ENCODE data around the gene IL1RAPL2.
"Not testable (repeated sequence)": the region's sequence is repeated elsewhere in the genome, so short reads cannot be mapped to it uniquely, and the experiment has no call there.

IL1RAPL2 gene

DNA sequence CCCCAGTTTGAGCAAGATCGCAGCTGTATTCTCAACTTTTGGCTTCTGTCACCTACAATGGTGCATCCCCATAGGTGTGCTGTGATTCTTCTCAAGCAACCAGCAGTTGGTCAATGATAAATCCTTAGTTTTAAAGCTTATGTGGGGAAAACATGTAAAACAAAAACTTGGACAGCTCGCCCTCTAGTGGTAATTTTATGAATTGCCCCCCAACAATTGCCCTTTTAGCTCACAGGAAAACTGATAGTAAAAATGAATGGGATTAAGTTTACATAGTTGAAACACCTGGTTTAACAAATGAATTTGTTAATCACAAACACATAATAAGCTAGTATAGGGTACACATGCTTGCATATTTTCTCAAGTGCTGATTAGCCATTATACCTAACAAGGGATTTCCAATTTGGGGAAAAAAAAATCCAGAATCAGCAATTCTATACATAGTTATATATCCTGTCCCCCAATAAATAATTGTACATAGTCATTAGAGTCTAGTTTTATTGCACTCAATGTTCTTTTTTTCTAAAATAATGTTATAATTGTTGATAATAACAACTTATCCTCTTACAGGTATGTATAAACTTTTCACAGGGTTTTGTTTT is 624.4 kb downstream of the IL1RAPL2 start:
- DNase-seq = no peak

- DNase-seq = no peak
Measured at GRCh38 chrX:105191878-105192277, 625.9 kb downstream of the IL1RAPL2 start.

- no peak for DNase-seq
Measured at GRCh38 chrX:105209406-105209805, 643.4 kb downstream of the IL1RAPL2 start.

DNA sequence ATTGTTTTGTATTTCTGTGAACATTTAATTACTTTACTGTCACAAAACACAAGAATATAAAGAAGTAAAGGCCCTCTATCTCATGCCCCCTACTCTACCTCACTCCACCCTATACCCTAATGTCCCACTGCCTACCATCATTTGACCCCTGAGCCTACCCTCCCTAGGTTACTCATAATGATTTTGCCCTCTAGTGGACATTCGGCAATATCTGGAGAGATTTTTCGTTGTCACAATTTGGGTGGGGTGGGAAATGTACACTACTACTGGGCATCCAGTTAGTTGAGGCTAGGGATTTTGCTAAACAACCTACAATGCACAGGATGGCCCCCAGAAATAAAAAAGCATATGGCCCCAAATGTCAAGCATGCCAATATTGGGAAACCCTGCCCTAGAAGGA is 644.3 kb downstream of the IL1RAPL2 start:
- no peak for DNase-seq

GRCh38 chrX:105211066-105211575 is 645.1 kb downstream of the IL1RAPL2 start:
- DNase-seq = no peak

- DNase-seq = no peak
Measured at GRCh38 chrX:105219454-105220401, 653.7 kb downstream of the IL1RAPL2 start.

- DNase-seq = no peak
Measured at GRCh38 chrX:105220636-105221035, 654.6 kb downstream of the IL1RAPL2 start, which contains the start of gene TEX13A. TSS of gene TEX13A (minus strand) at chrX:105220694. CDS start at chrX:105220397, 297 bp downstream.

DNA sequence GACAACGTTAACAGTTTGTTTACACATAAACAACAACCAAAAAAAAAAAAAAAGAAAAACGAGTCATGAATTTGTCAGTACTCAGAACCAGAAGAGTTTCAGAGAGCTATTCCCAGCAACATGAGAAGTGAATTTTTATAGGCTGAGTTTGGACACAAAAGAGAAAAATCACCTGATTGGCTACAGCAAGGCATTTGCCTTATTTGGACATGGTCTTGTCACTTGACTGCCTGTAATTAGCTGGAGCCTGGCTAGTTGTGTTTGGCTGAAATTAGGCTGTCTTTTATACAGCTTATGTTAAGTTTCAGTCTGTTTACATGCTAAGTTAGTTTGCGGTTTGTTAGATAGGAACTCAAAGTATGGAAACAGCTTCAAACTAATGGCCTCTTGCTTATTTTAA is 655.4 kb downstream of the IL1RAPL2 start:
- no peak for DNase-seq

GRCh38 chrX:105226499-105226898 is 660.5 kb downstream of the IL1RAPL2 start:
- DNase-seq = no peak

DNA sequence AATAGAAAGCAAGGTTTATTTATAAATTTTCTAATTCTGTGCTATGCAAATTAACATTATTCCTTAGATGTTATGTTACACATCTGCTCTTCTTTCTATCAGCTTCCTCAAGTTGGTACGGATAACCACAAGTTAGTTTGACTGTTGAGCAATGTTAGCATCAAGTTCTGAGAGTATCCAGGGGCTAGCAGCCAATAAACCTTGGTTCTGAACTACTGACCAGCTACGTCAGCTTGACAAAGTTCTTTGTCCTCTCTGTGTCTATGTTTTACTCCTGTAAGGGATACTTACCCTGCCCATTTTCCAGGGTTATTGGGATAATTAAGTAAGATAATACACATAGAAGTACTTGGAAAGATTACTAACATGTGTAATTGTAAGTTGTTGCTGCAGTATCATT is 662.6 kb downstream of the IL1RAPL2 start:
- no peak for DNase-seq

- DNase-seq = no peak
Measured at GRCh38 chrX:105229146-105229545, 663.1 kb downstream of the IL1RAPL2 start.

GRCh38 chrX:105237407-105237806 is 671.4 kb downstream of the IL1RAPL2 start:
- not testable (repeated sequence) for DNase-seq

DNA sequence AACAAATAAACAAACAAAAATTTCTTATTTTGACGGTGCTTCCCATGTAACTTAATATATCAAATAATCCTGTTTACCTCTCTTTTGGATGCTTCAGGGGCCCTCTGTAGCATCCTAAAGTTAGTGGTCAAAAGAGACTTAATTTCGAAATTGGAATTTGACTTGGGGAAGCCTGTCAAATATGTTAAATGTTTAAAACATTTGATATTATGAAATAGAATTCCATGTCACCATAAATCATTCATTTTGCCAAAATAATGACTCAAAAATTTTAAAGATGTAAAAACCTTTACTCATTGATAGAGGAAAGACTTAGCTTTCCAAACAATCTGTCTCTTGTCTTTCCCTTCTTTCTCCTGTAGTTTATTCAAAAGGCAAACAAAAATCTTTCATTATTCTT is 675.1 kb downstream of the IL1RAPL2 start:
- DNase-seq = no peak

GRCh38 chrX:105260291-105261043 is 694.5 kb downstream of the IL1RAPL2 start:
- DNase-seq = no peak

- DNase-seq = no peak
Measured at GRCh38 chrX:105263171-105263570, 697.2 kb downstream of the IL1RAPL2 start.

DNA sequence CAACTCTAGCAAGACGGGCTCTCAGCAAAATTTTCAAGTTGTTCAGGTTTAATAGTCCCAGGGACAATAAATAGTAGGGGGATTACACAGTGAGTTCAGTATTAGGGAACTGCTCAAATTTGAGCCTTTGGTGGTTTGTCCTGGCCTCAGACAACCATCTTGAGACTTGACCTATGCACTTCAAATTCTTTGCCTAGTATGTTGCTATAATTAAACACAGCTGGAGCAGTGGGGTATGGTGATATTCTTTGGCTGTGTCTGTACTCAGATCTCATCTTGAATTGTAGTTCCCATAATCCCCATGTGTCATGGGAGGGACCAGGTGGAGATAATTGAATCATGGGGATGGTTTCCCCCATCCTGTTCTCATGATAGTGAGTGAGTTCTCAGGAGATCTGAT is 697.8 kb downstream of the IL1RAPL2 start:
- DNase-seq = no peak

DNA sequence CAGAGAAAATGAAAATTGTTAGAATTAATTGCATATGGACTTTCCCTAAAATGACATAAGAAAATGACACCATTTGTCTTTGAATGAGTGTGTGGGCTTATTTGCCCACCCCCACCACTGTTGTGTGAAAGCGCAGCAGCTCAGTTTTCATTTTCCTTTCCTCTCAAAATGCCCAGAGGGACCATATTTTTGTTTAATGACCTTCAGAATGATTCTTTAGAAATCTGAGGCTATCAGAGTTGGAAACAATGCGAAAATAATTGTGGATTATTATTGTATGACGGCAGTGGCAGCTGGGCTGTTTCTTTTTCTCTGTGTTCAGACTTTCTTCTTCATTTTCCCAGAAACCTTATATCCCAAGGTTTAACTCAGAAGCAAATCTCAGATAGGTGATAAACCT is 699.1 kb downstream of the IL1RAPL2 start:
- DNase-seq = no peak

- no peak for DNase-seq
Measured at GRCh38 chrX:105266456-105266855, 700.5 kb downstream of the IL1RAPL2 start.

GRCh38 chrX:105267167-105267566 is 701.2 kb downstream of the IL1RAPL2 start:
- DNase-seq = no peak

DNA sequence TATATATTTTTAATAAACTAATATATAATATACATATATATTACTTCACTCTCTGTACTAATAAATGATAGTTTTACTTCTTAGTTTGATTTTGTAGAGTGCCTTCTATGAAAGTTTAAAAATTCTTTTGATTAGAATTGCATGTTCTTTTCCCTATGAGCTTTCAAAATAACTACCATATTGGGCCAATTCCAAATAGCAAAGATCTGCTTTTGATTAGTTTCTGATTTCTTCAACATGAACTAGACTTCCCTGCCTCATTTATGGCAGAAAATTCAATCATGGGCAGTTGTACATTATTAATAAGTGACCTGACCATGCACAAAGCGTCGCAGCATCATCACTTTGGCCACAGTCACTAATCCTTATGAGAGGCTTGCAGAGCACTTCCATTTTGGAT is 703.4 kb downstream of the IL1RAPL2 start:
- DNase-seq = no peak

DNA sequence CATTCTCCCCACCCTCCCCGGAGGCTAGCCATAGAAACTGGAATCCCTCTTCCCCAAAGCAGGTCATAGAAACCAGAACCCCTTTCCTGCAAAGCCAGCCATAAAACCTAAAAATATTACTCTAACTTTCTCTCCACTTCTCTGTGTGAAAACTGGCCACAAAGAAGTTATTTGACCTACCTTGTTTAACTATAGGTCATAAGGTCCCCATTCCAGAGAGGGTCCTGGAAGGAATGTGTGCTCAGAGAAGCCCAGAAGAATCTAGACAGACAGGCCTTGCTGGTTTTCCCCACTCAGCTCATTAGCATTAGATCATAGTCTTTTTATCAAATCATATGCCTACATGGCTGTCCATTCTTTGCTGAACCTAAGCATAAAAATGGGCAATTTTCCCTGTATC is 707.3 kb downstream of the IL1RAPL2 start:
- no peak for DNase-seq

GRCh38 chrX:105274091-105274490 is 708.1 kb downstream of the IL1RAPL2 start:
- no peak for DNase-seq

GRCh38 chrX:105277132-105277531 is 711.1 kb downstream of the IL1RAPL2 start:
- DNase-seq = no peak
